ENCODE results near the gene CFAP52.
A peak's percentile ranks its signal among the peaks of the same experiment; 100 is the strongest.

Gene CFAP52

DNA sequence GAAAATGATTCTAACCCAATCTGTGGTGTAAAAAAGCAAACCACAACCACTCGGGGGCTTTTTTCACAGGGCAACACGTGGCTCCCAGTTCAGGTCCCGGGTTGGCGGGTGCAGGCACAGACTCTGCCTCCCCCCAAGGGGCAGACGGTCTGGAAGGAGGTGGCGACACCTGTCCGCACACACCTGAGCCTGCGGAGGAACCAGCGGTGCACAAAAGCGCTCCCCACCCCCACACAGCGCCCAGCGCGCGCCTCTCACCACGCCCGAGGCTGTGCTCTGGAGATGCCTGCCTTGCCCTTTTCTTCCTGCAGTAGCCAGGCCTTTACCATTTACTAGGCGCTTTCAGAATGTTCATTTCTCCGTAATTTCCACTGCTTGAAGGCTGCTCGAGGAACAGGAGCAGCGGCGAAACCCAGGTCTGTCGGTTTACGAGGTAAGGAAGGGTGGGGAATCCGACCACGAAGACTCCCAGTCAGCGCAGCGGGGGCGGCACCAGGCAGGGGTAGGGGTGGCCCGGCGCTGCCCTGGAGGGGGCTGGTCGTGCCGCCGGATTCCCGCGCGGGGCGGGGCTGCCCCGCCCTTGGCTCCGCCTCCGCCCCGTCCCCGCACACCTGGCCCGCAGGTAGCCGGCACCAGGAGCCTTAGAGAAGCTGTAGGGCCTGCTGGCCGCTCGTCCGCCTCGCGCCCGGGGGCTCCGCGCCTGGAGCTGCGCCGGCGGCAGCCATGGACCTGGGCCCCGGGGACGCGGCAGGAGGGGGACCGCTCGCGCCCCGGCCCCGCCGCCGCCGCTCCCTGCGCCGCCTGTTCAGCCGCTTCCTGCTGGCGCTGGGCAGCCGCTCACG, 68.7 kb downstream of the CFAP52 start, which contains the start of gene USP43 (continued):
- TF ChIP-seq, protein P1, sequence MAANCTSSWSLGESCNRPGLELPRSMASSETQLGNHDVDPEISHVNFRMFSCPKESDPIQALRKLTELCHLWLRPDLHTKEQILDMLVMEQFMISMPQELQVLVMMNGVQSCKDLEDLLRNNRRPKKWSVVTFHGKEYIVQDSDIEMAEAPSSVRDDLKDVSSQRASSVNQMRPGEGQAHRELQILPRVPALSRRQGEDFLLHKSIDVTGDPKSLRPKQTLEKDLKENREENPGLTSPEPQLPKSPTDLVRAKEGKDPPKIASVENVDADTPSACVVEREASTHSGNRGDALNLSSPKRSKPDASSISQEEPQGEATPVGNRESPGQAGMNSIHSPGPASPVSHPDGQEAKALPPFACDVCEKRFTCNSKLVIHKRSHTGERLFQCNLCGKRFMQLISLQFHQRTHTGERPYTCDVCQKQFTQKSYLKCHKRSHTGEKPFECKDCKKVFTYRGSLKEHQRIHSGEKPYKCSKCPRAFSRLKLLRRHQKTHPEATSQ (tag by site-specific recombination; IDR thresholded peaks at IDR 0.05): no peak
- no peak for TF ChIP-seq MYNN (tag by site-specific recombination; IDR thresholded peaks at IDR 0.05; ENCODE audit: borderline replicate concordance)
- TF ChIP-seq, protein P2, sequence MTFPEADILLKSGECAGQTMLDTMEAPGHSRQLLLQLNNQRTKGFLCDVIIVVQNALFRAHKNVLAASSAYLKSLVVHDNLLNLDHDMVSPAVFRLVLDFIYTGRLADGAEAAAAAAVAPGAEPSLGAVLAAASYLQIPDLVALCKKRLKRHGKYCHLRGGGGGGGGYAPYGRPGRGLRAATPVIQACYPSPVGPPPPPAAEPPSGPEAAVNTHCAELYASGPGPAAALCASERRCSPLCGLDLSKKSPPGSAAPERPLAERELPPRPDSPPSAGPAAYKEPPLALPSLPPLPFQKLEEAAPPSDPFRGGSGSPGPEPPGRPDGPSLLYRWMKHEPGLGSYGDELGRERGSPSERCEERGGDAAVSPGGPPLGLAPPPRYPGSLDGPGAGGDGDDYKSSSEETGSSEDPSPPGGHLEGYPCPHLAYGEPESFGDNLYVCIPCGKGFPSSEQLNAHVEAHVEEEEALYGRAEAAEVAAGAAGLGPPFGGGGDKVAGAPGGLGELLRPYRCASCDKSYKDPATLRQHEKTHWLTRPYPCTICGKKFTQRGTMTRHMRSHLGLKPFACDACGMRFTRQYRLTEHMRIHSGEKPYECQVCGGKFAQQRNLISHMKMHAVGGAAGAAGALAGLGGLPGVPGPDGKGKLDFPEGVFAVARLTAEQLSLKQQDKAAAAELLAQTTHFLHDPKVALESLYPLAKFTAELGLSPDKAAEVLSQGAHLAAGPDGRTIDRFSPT (tag by site-specific recombination; IDR thresholded peaks at IDR 0.05): no peak; the same call in 1 of the 2 replicates
- peak; percentile 76 for TF ChIP-seq SCRT1 (tag by site-specific recombination; IDR thresholded peaks at IDR 0.05; ENCODE audit: borderline replicate concordance)
- TF ChIP-seq ZNF621 (tag by site-specific recombination; IDR thresholded peaks at IDR 0.05): no peak
- TF ChIP-seq ZBTB21 (tag by site-specific recombination; IDR thresholded peaks at IDR 0.05): no peak
- TF ChIP-seq ZNF548 (tag by site-specific recombination; IDR thresholded peaks at IDR 0.05): no peak
- TF ChIP-seq, protein P3, sequence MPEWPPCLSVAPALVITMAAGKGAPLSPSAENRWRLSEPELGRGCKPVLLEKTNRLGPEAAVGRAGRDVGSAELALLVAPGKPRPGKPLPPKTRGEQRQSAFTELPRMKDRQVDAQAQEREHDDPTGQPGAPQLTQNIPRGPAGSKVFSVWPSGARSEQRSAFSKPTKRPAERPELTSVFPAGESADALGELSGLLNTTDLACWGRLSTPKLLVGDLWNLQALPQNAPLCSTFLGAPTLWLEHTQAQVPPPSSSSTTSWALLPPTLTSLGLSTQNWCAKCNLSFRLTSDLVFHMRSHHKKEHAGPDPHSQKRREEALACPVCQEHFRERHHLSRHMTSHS (tag by site-specific recombination; IDR thresholded peaks at IDR 0.05): no peak
- TF ChIP-seq, protein P4, sequence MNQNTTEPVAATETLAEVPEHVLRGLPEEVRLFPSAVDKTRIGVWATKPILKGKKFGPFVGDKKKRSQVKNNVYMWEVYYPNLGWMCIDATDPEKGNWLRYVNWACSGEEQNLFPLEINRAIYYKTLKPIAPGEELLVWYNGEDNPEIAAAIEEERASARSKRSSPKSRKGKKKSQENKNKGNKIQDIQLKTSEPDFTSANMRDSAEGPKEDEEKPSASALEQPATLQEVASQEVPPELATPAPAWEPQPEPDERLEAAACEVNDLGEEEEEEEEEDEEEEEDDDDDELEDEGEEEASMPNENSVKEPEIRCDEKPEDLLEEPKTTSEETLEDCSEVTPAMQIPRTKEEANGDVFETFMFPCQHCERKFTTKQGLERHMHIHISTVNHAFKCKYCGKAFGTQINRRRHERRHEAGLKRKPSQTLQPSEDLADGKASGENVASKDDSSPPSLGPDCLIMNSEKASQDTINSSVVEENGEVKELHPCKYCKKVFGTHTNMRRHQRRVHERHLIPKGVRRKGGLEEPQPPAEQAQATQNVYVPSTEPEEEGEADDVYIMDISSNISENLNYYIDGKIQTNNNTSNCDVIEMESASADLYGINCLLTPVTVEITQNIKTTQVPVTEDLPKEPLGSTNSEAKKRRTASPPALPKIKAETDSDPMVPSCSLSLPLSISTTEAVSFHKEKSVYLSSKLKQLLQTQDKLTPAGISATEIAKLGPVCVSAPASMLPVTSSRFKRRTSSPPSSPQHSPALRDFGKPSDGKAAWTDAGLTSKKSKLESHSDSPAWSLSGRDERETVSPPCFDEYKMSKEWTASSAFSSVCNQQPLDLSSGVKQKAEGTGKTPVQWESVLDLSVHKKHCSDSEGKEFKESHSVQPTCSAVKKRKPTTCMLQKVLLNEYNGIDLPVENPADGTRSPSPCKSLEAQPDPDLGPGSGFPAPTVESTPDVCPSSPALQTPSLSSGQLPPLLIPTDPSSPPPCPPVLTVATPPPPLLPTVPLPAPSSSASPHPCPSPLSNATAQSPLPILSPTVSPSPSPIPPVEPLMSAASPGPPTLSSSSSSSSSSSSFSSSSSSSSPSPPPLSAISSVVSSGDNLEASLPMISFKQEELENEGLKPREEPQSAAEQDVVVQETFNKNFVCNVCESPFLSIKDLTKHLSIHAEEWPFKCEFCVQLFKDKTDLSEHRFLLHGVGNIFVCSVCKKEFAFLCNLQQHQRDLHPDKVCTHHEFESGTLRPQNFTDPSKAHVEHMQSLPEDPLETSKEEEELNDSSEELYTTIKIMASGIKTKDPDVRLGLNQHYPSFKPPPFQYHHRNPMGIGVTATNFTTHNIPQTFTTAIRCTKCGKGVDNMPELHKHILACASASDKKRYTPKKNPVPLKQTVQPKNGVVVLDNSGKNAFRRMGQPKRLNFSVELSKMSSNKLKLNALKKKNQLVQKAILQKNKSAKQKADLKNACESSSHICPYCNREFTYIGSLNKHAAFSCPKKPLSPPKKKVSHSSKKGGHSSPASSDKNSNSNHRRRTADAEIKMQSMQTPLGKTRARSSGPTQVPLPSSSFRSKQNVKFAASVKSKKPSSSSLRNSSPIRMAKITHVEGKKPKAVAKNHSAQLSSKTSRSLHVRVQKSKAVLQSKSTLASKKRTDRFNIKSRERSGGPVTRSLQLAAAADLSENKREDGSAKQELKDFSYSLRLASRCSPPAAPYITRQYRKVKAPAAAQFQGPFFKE (tag by site-specific recombination; IDR thresholded peaks at IDR 0.05; ENCODE audit: borderline replicate concordance): no peak
- no peak for TF ChIP-seq ZNF140 (tag by site-specific recombination; IDR thresholded peaks at IDR 0.05)
- TF ChIP-seq ZNF692 (tag by site-specific recombination; IDR thresholded peaks at IDR 0.05): peak; percentile 15; the same call in 1 of the 2 replicates
- TF ChIP-seq, protein P5, sequence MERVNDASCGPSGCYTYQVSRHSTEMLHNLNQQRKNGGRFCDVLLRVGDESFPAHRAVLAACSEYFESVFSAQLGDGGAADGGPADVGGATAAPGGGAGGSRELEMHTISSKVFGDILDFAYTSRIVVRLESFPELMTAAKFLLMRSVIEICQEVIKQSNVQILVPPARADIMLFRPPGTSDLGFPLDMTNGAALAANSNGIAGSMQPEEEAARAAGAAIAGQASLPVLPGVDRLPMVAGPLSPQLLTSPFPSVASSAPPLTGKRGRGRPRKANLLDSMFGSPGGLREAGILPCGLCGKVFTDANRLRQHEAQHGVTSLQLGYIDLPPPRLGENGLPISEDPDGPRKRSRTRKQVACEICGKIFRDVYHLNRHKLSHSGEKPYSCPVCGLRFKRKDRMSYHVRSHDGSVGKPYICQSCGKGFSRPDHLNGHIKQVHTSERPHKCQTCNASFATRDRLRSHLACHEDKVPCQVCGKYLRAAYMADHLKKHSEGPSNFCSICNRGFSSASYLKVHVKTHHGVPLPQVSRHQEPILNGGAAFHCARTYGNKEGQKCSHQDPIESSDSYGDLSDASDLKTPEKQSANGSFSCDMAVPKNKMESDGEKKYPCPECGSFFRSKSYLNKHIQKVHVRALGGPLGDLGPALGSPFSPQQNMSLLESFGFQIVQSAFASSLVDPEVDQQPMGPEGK (tag by site-specific recombination; IDR thresholded peaks at IDR 0.05): peak; percentile 62
- TF ChIP-seq ZNF639 (tag by site-specific recombination; IDR thresholded peaks at IDR 0.05): no peak
- no peak for TF ChIP-seq ZNF530 (tag by site-specific recombination; IDR thresholded peaks at IDR 0.05; ENCODE audit: low read depth)
- TF ChIP-seq HOXA7 (CRISPR knock-in tag; IDR thresholded peaks at IDR 0.05; ENCODE audit: borderline replicate concordance): no peak
- TF ChIP-seq ZNF610 (tag by site-specific recombination; IDR thresholded peaks at IDR 0.05; ENCODE audit: borderline replicate concordance): no peak
- no peak for TF ChIP-seq ZNF837 (tag by site-specific recombination; IDR thresholded peaks at IDR 0.05)
- 0 out of 2 replicates have a peak, but pooled peaks have one; percentile 47 for TF ChIP-seq ZXDB (tag by site-specific recombination; IDR thresholded peaks at IDR 0.05)
- TF ChIP-seq, protein P6, sequence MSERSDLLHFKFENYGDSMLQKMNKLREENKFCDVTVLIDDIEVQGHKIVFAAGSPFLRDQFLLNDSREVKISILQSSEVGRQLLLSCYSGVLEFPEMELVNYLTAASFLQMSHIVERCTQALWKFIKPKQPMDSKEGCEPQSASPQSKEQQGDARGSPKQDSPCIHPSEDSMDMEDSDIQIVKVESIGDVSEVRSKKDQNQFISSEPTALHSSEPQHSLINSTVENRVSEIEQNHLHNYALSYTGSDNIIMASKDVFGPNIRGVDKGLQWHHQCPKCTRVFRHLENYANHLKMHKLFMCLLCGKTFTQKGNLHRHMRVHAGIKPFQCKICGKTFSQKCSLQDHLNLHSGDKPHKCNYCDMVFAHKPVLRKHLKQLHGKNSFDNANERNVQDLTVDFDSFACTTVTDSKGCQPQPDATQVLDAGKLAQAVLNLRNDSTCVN (tag by site-specific recombination; optimal IDR thresholded peaks at IDR 0.05): peak; percentile 73

Data from HEK293 (cell line).